GM12878 (cell line): ENCODE measurements around the gene SENP7. TPM values are rescaled to one million over a fixed set of nuclear protein-coding genes. Genes with fewer than 3 reads are reported as not detected.
"Not testable (repeated sequence)": the region's sequence is repeated elsewhere in the genome, so short reads cannot be mapped to it uniquely, and the experiment has no call there.

ENCODE experiments used
- ATAC-seq: fragments of 200-7000 bp; cut with Tn5 transposase; 3 replicates; pipeline ENCODE4 v1.9.1; 2020; ENCODE audit warnings: mild to moderate bottlenecking, moderate library complexity
- BruUV-seq: library from RNA; stranded (reverse); fragments of 400-500 nt; replicated peaks from 2 replicates; lab custom pipeline; 2021; lab: Mats Ljungman, UMichigan
- CTCF ChIA-PET: fragments of 300-600 bp; sonication (Branson Sonifier 250); formaldehyde crosslinking; extraction: SDS; loops from one replicate; lab custom pipeline; 2021; ENCODE audit warnings: inconsistent platforms; lab: Yijun Ruan, JAX
- POLR2A ChIA-PET: fragments of 350-600 bp; formaldehyde crosslinking; extraction: SDS; loops from one replicate; lab custom pipeline; 2021; ENCODE audit warnings: inconsistent platforms; lab: Charles Lee
- RAD21 ChIA-PET: fragments of 300-600 bp; sonication (Branson Sonifier 250); formaldehyde crosslinking; loops from one replicate; lab custom pipeline; 2023; ENCODE audit warnings: antibody characterized with exemption; ENCODE audit not compliant: unreplicated experiment; lab: Charles Lee
- SMC1A ChIA-PET: fragments of 300-600 bp; sonication (Branson Sonifier 250); formaldehyde crosslinking; loops from one replicate; lab custom pipeline; 2023; ENCODE audit not compliant: unreplicated experiment, uncharacterized antibody; lab: Charles Lee
- DNase-seq: peaks from one replicate; pipeline ENCODE4 v3.0.0-alpha.2; 2011; ENCODE audit warnings: low read depth, low spot score
- FAIRE-seq: peaks from 3 replicates; lab custom pipeline; 2011; peaks lifted over from hg19 to GRCh38; lab: Jason Lieb, UNC
- H2AFZ ChIP-seq: 2 replicates; pipeline ENCODE4 v1.6.0; 2011; ENCODE audit warnings: low read depth, low read length, control low read depth; ENCODE audit not compliant: control insufficient read depth
- H3K27ac ChIP-seq: 2 replicates; pipeline ENCODE4 v1.5.1; 2011; ENCODE audit warnings: control low read depth; ENCODE audit not compliant: control insufficient read depth, insufficient read depth
- H3K27me3 ChIP-seq, 2 experiments: replicated peaks in 1 of 2; 2 replicates each; pipeline versions ENCODE4 v1.6.0 to v1.6.1; 2011; ENCODE audit warnings: low read length in 1 of 2; ENCODE audit not compliant: control insufficient read depth in 2 of 2, insufficient read depth in 2 of 2
- H3K36me3 ChIP-seq, 2 experiments: 2 replicates each; pipeline ENCODE4 v1.5.1; 2011; ENCODE audit warnings: low read length in 1 of 2; ENCODE audit not compliant: control insufficient read depth in 2 of 2, insufficient read depth in 2 of 2
- H3K4me1 ChIP-seq: 2 replicates; pipeline ENCODE4 v1.6.1; 2011; ENCODE audit warnings: mild to moderate bottlenecking, low read length, moderate library complexity, mixed read lengths; ENCODE audit not compliant: control insufficient read depth, insufficient read depth
- H3K4me2 ChIP-seq: 2 replicates; pipeline ENCODE4 v1.6.0; 2011; ENCODE audit warnings: control low read depth; ENCODE audit not compliant: control insufficient read depth, insufficient read depth
- H3K4me3 ChIP-seq: fragments of 200-600 bp; sonication (generic); 2 replicates; pipeline ENCODE4 v1.5.1; 2016
- H3K79me2 ChIP-seq: 2 replicates; pipeline ENCODE4 v1.6.0; 2011; ENCODE audit warnings: low read length; ENCODE audit not compliant: control insufficient read depth, insufficient read depth
- H3K9ac ChIP-seq: 2 replicates; pipeline ENCODE4 v1.8.0; 2011; ENCODE audit warnings: low read length, control low read depth, mixed read lengths; ENCODE audit not compliant: control insufficient read depth, insufficient read depth
- H3K9me3 ChIP-seq: replicated peaks from 3 replicates; pipeline ENCODE4 v1.5.1; 2011; ENCODE audit warnings: mild to moderate bottlenecking, low read length; ENCODE audit not compliant: control insufficient read depth, insufficient read depth
- H4K20me1 ChIP-seq: 2 replicates; pipeline ENCODE4 v1.6.0; 2011; ENCODE audit not compliant: control insufficient read depth, insufficient read depth
- CBFB ChIP-seq: IDR thresholded peaks from 2 replicates; pipeline ENCODE4 v1.6.1; 2016; ENCODE audit warnings: antibody characterized with exemption, low read depth
- NFIC ChIP-seq: IDR thresholded peaks from 2 replicates; pipeline ENCODE4 v1.6.1; 2012; ENCODE audit warnings: low read depth, mild to moderate bottlenecking, inconsistent platforms, low read length, moderate library complexity
- NKRF ChIP-seq: fragments of 450-650 bp; conservative IDR thresholded peaks from 2 replicates; pipeline ENCODE4 v1.6.1; 2017; ENCODE audit warnings: mild to moderate bottlenecking, moderate library complexity
- PAX5 ChIP-seq: IDR thresholded peaks from 2 replicates; pipeline ENCODE4 v1.6.1; 2011; ENCODE audit warnings: low read depth, low read length, borderline replicate concordance
- SP1 ChIP-seq: IDR thresholded peaks from one replicate; pipeline ENCODE4 v1.6.1; 2011; ENCODE audit warnings: low read depth, low read length
- SREBF1 ChIP-seq: IDR thresholded peaks from 2 replicates; pipeline ENCODE4 v1.6.1; 2012; ENCODE audit warnings: mild to moderate bottlenecking, low read length
- TBL1XR1 ChIP-seq: IDR thresholded peaks from 2 replicates; pipeline ENCODE4 v1.6.1; 2012; ENCODE audit warnings: low read depth, low read length, improper control_type of control experiment
- TCF12 ChIP-seq: IDR thresholded peaks from 2 replicates; pipeline ENCODE4 v1.6.1; 2011; ENCODE audit warnings: low read depth, mild to moderate bottlenecking, low read length
- USF2 ChIP-seq: IDR thresholded peaks from 2 replicates; pipeline ENCODE4 v1.6.1; 2011; ENCODE audit warnings: low read depth, low read length, improper control_type of control experiment, borderline replicate concordance
- WGBS: methylation state at CpG from one replicate; pipeline ENCODE4 v1.1.6; 2016; ENCODE audit warnings: low lambda C conversion rate; ENCODE audit not compliant: insufficient replicate concordance, insufficient coverage; ENCODE audit errors: missing lambda C conversion rate; 5-methylcytosine and 5-hydroxymethylcytosine counted together
- in situ Hi-C: fragments of 300-500 bp; cut with MboI; formaldehyde crosslinking; loops from 9 replicates; pipeline ENCODE4 v1.14.3; 2018; ENCODE audit warnings: mixed read lengths
- intact Hi-C: fragments of 100-400 bp; cut with micrococcal nuclease; formaldehyde crosslinking; loops from one replicate; pipeline ENCODE4 v1.14.2; 2022; ENCODE audit not compliant: unreplicated experiment
- polyA plus RNA-seq, 11 experiments: library from polyadenylated mRNA; depleted of rRNA in 4 of 11; unstranded in 6 of 11; stranded (reverse) in 5 of 11; fragments of >200 nt; fragmentation: Nextera tagmentation in 4 of 11; fragmentation: Illumina TruSeq in 1 of 11; extraction: Ambion mirVana in 4 of 11; extraction: Trizol in 1 of 11; gene quantifications; 1 replicate in 1 of 11; 2 replicates in 10 of 11; pipeline versions ENCODE4 v1.2.1 to v1.2.3, GENCODE V29; 2011 to 2016; ENCODE audit warnings: inconsistent platforms in 2 of 11, missing spikeins in 2 of 11, low read depth in 1 of 11
- total RNA-seq, 4 experiments: library from RNA; depleted of rRNA in 3 of 4; stranded (reverse); fragments of >200 nt in 3 of 4; fragmentation: Illumina TruSeq in 1 of 4; extraction: Trizol in 1 of 4; gene quantifications; 2 replicates each; pipeline versions ENCODE4 v1.2.1 to v1.2.3, GENCODE V29; 2013 to 2021

Gene SENP7
- total and polyA plus RNA-seq, 10 of the 15 experiments (the other 5 are each of a cell fraction or from before 2014, with no cell fraction given), result 2.6 to 14.7 (median 8.3) TPM

- TF ChIP-seq PAX5 (no peak), SP1 (no peak), TBL1XR1 (no peak), TCF12 (no peak)
Observed at GRCh38 chr3:101453961-101454360, 59.1 kb downstream of the SENP7 start (continued).

GRCh38 chr3:101438641-101439040 lies 74.4 kb downstream of the SENP7 start:
- H2AFZ ChIP-seq, CTCF ChIA-PET, SMC1A ChIA-PET, H3K4me1 ChIP-seq, RAD21 ChIA-PET, H3K4me2 ChIP-seq, DNase-seq, H4K20me1 ChIP-seq, H3K9ac ChIP-seq, in situ Hi-C loops, H3K4me3 ChIP-seq, H3K27me3 ChIP-seq, H3K9me3 ChIP-seq, ATAC-seq, H3K36me3 ChIP-seq, H3K27ac ChIP-seq, POLR2A ChIA-PET, BruUV-seq, intact Hi-C loops, H3K79me2 ChIP-seq, FAIRE-seq: not testable (repeated sequence)
- 98% methylated on average over 12 of the region's 23 CpGs for WGBS

- no peak for ATAC-seq
- no peaks in the 10 kb centered on the region for H3K27me3 ChIP-seq
- in situ Hi-C loops (no loop called here), intact Hi-C loops (no loop called here)
- no peak overlapping the region for H3K9ac ChIP-seq
- POLR2A ChIA-PET, result no interaction called here
- TF ChIP-seq USF2 (no peak), SREBF1 (no peak), NKRF (no peak), NFIC (no peak), CBFB (no peak)
- H4K20me1 ChIP-seq, result no peaks in the 10 kb centered on the region
- CTCF ChIA-PET, result interaction anchor here (0.6 kb wide), 1 partner anchor 132 kb away, joined by 3 read pairs; no protein-coding TSS in a partner anchor
- no peak for FAIRE-seq
- H3K4me3 ChIP-seq, result no peak overlapping the region
- SMC1A ChIA-PET, result interaction anchor here (1.3 kb wide), 1 partner anchor 17 kb away, joined by 4 read pairs; no protein-coding TSS in a partner anchor
- H3K27ac ChIP-seq, result no peak overlapping the region
- no peak for DNase-seq
- H3K4me2 ChIP-seq, result no peak overlapping the region
- no peaks in the 10 kb centered on the region for H3K4me1 ChIP-seq
- H3K79me2 ChIP-seq, result no peaks in the 10 kb centered on the region
- WGBS, result 81% methylated on average over 1 of the region's 1 CpG
- BruUV-seq, result no TSS peak
- RAD21 ChIA-PET, result no interaction called here
- no peaks in the 10 kb centered on the region; the same call in 1 of the 3 replicates for H3K9me3 ChIP-seq
- no peaks in the 10 kb centered on the region for H3K36me3 ChIP-seq
- H2AFZ ChIP-seq, result no peak overlapping the region
Observed at GRCh38 chr3:101433652-101434051, 79.4 kb downstream of the SENP7 start.
